NCI-H345 treated with DMSO at 0.1 percent for 48 hours (cell line): ENCODE data around the gene C11orf65.
"Not testable (repeated sequence)": the region's sequence is repeated elsewhere in the genome, so short reads cannot be mapped to it uniquely, and the experiment has no call there.

ENCODE experiments used
- DNase-seq: peaks from one replicate; lab custom pipeline; 2025; ENCODE audit not compliant: unreplicated experiment; lab: John Stamatoyannopoulos, UW

Gene C11orf65

GRCh38 chr11:108373505-108373904 is 93.8 kb downstream of the C11orf65 start:
- DNase-seq: not testable (repeated sequence)

GRCh38 chr11:108370990-108371389 is 96.3 kb downstream of the C11orf65 start:
- DNase-seq: no peak

- DNase-seq: no peak
These were observed 97.0 kb downstream of the C11orf65 start for GRCh38 chr11:108370315-108370714.

GRCh38 chr11:108369064-108369463 is 98.3 kb downstream of the C11orf65 start:
- no peak for DNase-seq

GRCh38 chr11:108368134-108368533 is 99.2 kb downstream of the C11orf65 start:
- no peak for DNase-seq

GRCh38 chr11:108364159-108364558 is 103.2 kb downstream of the C11orf65 start:
- DNase-seq: no peak

- no peak for DNase-seq
These were observed 115.9 kb downstream of the C11orf65 start for GRCh38 chr11:108351468-108351867.

GRCh38 chr11:108346451-108346850 is 120.9 kb downstream of the C11orf65 start:
- no peak for DNase-seq

- no peak for DNase-seq
These were observed 121.6 kb downstream of the C11orf65 start for GRCh38 chr11:108345767-108346166.

- no peak for DNase-seq
These were observed 123.6 kb downstream of the C11orf65 start for GRCh38 chr11:108343714-108344113.

- DNase-seq: no peak
These were observed 125.7 kb downstream of the C11orf65 start for GRCh38 chr11:108341654-108342053.

- no peak for DNase-seq
These were observed 126.4 kb downstream of the C11orf65 start for GRCh38 chr11:108340973-108341372.

- DNase-seq: no peak
These were observed 128.6 kb downstream of the C11orf65 start for GRCh38 chr11:108338750-108339149.

- no peak for DNase-seq
These were observed 133.9 kb downstream of the C11orf65 start for GRCh38 chr11:108333403-108333899.
